Adipocyte (in vitro differentiated cells): ENCODE data around the gene FAM193A.
"Not testable (repeated sequence)": the region's sequence is repeated elsewhere in the genome, so short reads cannot be mapped to it uniquely, and the experiment has no call there.

ENCODE experiments used
- DNase-seq: peaks from one replicate; pipeline ENCODE4 v3.0.0-alpha.2; 2015; ENCODE audit warnings: low read depth
- H3K27me3 ChIP-seq: replicated peaks from 2 replicates; pipeline ENCODE4 v1.7.0; 2013; ENCODE audit warnings: mild to moderate bottlenecking, low read length, moderate library complexity; ENCODE audit not compliant: control insufficient read depth, insufficient read depth
- H3K36me3 ChIP-seq: 2 replicates; pipeline ENCODE4 v1.7.0; 2013; ENCODE audit warnings: low read length, mild to moderate bottlenecking, moderate library complexity; ENCODE audit not compliant: control insufficient read depth, insufficient read depth, severe bottlenecking
- H3K4me1 ChIP-seq: 2 replicates; pipeline ENCODE4 v1.7.0; 2013; ENCODE audit warnings: mild to moderate bottlenecking, low read length, moderate library complexity; ENCODE audit not compliant: control insufficient read depth, insufficient read depth
- H3K4me3 ChIP-seq: 2 replicates; pipeline ENCODE4 v1.7.0; 2013; ENCODE audit warnings: mild to moderate bottlenecking, low read length, moderate library complexity
- H3K9ac ChIP-seq: 2 replicates; pipeline ENCODE4 v1.7.0; 2013; ENCODE audit warnings: mild to moderate bottlenecking, low read length, moderate library complexity
- H3K9me3 ChIP-seq: 2 replicates; pipeline ENCODE4 v1.7.0; 2013; ENCODE audit warnings: mild to moderate bottlenecking, low read length, moderate library complexity; ENCODE audit not compliant: control insufficient read depth

The FAM193A gene

DNA sequence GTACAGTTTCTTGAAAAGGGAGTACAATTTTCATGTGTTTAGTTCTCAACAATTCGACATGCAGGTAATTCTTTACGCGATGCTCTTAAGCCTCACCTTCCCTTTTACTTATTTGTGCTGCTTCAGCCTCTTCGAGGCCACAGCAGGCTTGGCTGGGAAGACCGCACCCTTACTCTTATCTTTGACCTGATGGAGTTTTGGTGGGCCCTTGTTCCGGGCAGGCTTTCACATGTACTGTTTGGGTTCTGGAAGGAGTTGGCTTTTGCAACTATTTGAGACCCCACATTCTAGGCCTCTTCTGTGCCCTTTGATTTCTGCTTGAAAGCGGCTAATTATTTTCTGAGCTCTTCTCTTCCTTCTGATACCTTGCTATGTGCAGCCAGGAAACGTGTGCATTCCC, 60.2 kb downstream of the FAM193A start:
- DNase-seq = no peak
- H3K36me3 ChIP-seq = peaks cover 4% of the 10 kb centered on the region

DNA sequence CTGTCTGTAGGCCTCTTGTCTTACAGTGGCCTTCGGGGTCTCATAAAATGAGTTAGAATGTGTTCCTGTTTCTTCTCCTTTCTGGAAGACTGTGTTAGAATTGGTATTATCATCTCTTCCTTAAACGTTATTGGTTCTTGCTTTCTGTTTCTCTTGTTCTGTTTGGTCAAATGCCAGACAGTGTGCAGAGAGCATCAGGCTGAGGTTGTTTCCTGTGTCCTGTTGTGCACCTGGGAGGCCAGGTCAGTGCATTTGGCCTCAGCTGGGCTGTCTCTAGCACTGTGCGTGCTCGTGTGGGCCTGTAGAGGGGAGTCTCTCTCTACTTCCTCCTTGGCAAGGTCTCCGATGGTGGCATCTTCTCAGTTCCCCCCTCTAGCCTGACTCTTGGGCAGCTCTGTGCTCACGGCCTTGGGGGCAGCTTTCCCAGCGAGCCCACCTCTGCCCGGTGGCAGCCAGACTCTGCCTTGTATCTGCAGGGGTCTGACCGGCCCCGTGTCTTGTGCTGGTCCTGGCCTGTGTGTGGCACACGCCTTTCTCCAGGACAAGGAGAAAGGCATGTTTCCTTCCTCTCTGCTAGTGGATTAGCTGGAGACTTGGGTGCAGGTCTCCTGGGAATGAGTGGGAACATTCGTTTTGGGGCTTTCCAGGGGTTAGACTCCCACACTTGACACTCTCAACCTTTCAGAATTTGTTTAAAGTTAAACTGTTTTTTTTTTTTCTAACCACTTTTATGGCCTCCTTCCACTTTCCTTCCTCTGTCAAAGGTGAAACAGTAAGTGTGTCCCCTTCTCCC, 62.3 kb downstream of the FAM193A start:
- no peaks in the 10 kb centered on the region for H3K9me3 ChIP-seq
- peaks cover 16% of the 10 kb centered on the region for H3K4me1 ChIP-seq
- no peak overlapping the region for H3K4me3 ChIP-seq
- peaks cover 4% of the 10 kb centered on the region for H3K36me3 ChIP-seq
- H3K27me3 ChIP-seq = no peaks in the 10 kb centered on the region
- H3K9ac ChIP-seq = no peak overlapping the region
- no peak for DNase-seq

More for the DNA sequence above, 60.2 kb downstream of the FAM193A start:
- Histone ChIP-seq H3K9ac (no peak overlapping the region), H3K27me3 (no peaks in the 10 kb centered on the region), H3K4me1 (peaks cover 17% of the 10 kb centered on the region), H3K9me3 (no peaks in the 10 kb centered on the region), H3K4me3 (no peak overlapping the region)

DNA sequence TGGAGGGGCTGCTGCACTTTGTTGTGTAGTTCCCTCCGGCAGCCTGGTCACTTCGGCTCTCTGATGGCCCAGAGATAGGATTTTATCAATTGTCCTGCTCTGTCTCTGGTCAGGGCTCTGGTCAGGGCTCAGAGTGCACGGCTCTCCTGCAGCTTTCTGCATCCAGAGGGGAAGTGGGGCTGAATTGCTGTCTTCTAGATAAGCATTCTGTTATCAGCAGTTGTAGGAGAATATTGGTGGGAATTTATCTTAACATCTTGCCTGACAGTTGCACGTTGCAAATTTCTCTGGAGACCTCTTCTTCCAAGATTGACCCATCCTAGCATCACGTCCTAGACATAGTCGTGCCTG, 62.8 kb downstream of the FAM193A start:
- H3K36me3 ChIP-seq = peaks cover 4% of the 10 kb centered on the region
- no peaks in the 10 kb centered on the region for H3K27me3 ChIP-seq
- H3K9ac ChIP-seq = no peak overlapping the region
- peaks cover 16% of the 10 kb centered on the region for H3K4me1 ChIP-seq
- no peak for DNase-seq
- H3K9me3 ChIP-seq = no peaks in the 10 kb centered on the region
- no peak overlapping the region for H3K4me3 ChIP-seq

DNA sequence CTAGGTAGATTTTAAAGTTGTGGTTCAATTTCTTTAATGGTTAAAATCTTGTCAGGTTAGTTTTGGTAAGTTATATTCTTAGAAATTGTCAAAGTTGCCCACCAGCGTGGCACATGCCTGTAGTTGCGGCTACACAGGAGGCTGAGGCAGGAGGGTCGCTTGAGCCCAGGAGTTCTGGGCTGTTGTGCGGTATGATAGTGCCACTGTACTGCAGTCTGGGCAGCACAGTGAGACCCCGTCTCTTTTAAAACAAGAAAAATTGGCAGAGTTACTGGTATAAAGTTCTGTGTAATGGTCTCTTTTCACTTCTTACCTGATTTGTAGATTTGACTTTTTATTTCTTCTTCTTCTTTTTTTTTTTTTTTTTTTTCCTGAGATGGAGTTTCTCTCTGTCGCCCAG, 64.4 kb downstream of the FAM193A start:
- Histone ChIP-seq H3K4me1 (peaks cover 16% of the 10 kb centered on the region), H3K36me3 (peaks cover 4% of the 10 kb centered on the region), H3K9me3 (no peaks in the 10 kb centered on the region), H3K27me3 (no peaks in the 10 kb centered on the region), H3K9ac (no peak overlapping the region), H3K4me3 (no peak overlapping the region)
- no peak for DNase-seq

DNA sequence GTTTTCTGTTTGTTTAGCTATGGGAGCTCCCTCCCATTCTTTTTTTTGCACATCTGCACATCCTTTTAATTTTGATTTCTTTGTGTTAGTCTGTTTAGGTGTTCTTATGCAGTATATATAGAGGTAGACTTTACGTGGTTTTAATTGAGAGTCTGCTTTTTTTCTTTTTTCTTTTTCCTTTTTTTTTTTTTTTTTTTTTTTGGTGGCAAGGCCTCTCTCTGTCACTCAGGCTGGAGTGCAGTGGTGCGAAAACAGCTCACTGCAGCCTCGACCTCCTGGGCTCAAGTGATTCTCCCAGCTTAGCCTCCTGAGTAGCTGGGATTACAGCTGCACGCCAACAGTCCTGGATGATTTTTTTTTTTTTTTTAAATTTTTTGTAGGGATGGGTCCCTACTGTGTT, 68.2 kb downstream of the FAM193A start:
- DNase-seq = no peak
- H3K4me3 ChIP-seq = no peak overlapping the region
- no peaks in the 10 kb centered on the region for H3K4me1 ChIP-seq
- no peaks in the 10 kb centered on the region for H3K27me3 ChIP-seq
- H3K36me3 ChIP-seq = no peaks in the 10 kb centered on the region
- H3K9me3 ChIP-seq = no peaks in the 10 kb centered on the region
- no peak overlapping the region for H3K9ac ChIP-seq

DNA sequence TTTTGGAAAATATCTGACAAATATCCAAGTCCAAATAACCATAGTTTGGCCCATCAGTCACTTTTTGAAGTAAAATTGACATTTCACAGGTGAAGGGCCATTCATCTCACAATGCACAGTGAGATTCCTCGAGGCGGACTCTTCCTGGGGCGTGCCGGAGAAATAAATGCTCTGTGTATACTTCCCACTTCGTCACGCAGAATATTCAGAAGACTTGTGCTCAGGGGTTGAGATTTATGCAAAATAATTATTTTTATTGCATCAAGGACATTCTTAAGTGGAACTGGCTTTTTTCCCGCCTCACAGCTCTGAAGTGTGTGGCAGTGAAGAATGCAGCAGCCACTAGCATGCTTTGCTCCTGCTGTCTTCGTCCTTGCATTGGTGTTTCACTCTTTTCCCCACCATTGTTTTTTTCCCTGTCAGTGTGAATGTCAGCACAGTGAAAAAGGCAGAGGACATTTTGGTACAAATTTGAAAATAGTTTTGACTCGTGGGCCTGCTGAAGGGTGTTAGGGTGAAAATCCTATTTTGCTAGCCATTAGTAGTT, 70.6 kb downstream of the FAM193A start:
- Histone ChIP-seq H3K9me3 (no peaks in the 10 kb centered on the region), H3K9ac (no peak overlapping the region), H3K4me1 (no peaks in the 10 kb centered on the region), H3K4me3 (no peak overlapping the region), H3K27me3 (no peaks in the 10 kb centered on the region), H3K36me3 (no peaks in the 10 kb centered on the region)
- DNase-seq = no peak

DNA sequence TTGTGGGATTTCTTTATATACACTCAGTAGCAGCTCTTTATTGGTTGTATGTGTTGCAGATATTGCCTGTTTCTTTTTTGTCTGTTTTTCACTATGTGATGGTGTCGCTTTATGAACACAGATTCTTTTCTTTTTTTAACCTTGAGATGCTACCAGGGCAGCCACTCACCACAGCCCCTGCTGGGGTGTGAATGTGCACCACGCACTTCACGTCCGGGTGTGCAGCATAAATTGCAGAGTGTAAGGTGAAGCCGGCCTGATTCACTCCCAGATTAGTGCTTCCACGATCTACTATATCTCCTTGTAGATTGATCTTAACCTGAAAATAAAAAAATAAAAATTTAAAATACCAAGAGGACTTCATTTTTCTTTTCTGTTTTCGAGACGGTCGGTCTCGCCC, 71.4 kb downstream of the FAM193A start:
- no peak overlapping the region for H3K4me3 ChIP-seq
- H3K9me3 ChIP-seq = no peaks in the 10 kb centered on the region
- DNase-seq = no peak
- no peaks in the 10 kb centered on the region for H3K36me3 ChIP-seq
- no peaks in the 10 kb centered on the region for H3K27me3 ChIP-seq
- no peaks in the 10 kb centered on the region for H3K4me1 ChIP-seq
- H3K9ac ChIP-seq = no peak overlapping the region

DNA sequence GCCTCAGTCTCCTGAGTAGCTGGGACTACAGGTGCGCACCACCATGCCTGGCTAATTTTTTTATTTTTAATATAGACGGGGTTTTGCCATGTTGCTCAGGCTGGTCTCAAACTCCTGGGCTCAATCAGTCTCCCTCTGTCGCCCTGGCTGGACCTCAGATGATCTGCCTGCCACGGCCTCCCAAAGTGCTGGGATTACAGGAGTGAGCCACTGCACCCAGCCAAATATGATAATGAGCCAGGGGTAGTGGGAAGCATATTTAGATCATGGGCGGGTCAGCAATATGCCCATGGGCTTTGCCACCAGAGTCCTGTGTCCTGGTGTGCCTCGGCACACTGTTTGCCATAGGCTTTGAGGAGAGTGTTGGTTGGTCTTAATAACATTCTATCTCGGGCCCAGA, 71.8 kb downstream of the FAM193A start:
- Histone ChIP-seq H3K4me3 (no peak overlapping the region), H3K9ac (no peak overlapping the region), H3K36me3 (no peaks in the 10 kb centered on the region), H3K4me1 (no peaks in the 10 kb centered on the region), H3K9me3 (no peaks in the 10 kb centered on the region), H3K27me3 (no peaks in the 10 kb centered on the region)
- no peak for DNase-seq

DNA sequence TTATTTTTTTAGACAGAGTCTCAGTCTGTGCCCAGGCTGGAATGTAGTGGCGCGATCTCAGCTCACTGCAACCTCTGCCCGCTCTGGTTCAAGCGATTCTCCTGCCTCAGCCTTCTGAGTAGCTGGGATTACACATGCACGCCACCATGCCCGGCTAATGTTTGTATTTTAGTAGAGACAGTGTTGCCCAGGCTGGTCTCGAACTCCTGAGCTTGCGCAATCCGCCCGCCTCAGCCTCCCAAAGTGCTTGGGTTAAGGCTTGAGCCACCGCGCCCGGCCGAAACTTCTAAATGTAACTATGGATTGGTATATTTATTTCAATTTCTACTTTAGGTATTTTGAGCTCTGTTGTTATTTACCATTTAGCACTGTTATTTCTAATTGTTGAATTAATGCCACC, 79.4 kb downstream of the FAM193A start:
- DNase-seq = no peak
- H3K4me1 ChIP-seq = no peaks in the 10 kb centered on the region
- no peak overlapping the region for H3K4me3 ChIP-seq
- H3K27me3 ChIP-seq = no peaks in the 10 kb centered on the region
- no peak overlapping the region for H3K9ac ChIP-seq
- H3K9me3 ChIP-seq = no peaks in the 10 kb centered on the region
- H3K36me3 ChIP-seq = no peaks in the 10 kb centered on the region

DNA sequence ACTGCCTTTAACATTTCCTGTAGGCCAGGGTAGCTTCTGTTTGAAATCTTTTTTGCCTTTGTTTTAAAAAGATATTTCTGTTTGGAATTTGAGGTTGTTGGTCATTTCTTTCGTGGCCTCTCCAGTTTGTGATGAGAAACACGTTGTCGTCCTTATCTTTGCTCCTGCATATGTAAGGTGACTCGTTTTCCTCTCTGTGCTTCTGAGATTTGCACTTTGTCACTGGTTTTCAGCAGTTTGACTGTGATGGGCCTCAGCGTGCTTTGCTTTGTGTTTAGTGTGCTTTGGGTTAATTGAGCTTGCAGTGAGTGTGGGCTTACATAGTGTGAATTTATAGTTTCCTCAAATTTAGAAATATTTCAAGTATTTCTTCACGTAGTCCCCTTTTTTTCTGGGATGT, 81.5 kb downstream of the FAM193A start:
- Histone ChIP-seq H3K27me3 (no peaks in the 10 kb centered on the region), H3K9me3 (no peaks in the 10 kb centered on the region), H3K36me3 (no peaks in the 10 kb centered on the region), H3K4me3 (no peak overlapping the region), H3K9ac (no peak overlapping the region), H3K4me1 (no peaks in the 10 kb centered on the region)
- no peak for DNase-seq

DNA sequence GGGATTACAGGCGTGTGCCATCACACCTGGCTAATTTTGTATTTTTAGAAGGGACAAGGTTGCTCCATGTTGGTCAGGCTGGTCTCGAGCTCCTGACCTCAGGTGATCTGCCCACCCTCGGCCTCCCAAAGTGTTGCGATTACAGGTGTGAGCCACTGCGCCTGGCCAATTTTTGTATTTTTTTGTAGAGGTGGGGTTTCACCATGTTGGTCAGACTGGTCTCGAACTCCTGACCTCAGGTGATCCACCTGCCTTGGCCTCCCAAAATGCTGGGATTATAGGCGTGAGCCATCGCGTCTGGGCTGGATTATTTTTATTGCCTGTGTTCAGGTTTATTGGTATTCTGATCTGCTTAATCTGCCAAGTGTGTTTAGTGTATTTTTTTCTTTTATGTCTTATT, 82.3 kb downstream of the FAM193A start:
- H3K9ac ChIP-seq, H3K4me3 ChIP-seq, DNase-seq, H3K36me3 ChIP-seq, H3K9me3 ChIP-seq, H3K4me1 ChIP-seq, H3K27me3 ChIP-seq: not testable (repeated sequence)

DNA sequence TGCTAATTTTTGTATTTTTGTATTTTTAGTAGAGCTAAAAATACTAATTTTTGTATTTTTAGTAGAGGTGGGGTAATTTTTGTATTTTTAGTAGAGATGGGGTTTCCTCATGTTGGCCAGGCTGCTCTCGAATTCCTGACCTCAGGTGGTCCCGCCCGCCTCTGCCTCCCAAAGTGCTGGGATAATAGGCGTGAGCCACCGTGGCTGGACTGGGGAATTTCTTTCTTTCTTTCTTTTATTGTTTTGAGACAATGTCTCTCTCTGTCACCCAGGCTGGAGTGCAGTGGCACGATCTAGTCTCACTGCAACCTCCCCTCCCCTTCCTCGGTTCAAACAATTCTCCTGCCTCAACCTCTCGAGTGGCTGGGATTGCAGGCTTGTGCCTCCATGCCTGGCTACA, 83.0 kb downstream of the FAM193A start:
- no peak for DNase-seq
- peaks cover 4% of the 10 kb centered on the region for H3K4me1 ChIP-seq
- no peaks in the 10 kb centered on the region for H3K27me3 ChIP-seq
- no peak overlapping the region for H3K9ac ChIP-seq
- H3K4me3 ChIP-seq = no peak overlapping the region
- H3K9me3 ChIP-seq = no peaks in the 10 kb centered on the region
- no peaks in the 10 kb centered on the region for H3K36me3 ChIP-seq
